NOMO-1 treated with DMSO at 0.1 percent for 48 hours (cell line): ENCODE data around the gene ADAMTS19.
"Not testable (repeated sequence)": the region's sequence is repeated elsewhere in the genome, so short reads cannot be mapped to it uniquely, and the experiment has no call there.

Experiments used
- DNase-seq: peaks from one replicate; lab custom pipeline; 2025; ENCODE audit not compliant: unreplicated experiment; lab: John Stamatoyannopoulos, UW

ADAMTS19 gene

DNA sequence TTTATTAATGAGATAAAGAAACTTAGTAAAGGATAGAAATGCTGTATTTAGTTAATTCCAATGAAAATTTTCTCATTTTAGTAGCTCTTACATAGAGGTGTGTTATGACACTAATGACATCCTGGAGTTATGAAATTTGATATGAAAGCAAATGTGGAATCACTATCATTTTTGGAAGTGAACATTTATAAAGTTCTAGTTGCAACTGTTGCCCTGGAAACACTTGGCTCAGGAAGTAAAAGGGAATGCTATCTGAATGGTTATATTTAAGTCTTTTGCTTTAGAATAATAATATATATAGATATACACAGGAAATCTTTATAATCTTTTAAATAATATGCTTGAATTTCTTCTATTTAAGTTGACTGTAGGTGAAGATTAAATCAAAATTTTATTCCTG is 16.7 kb downstream of the ADAMTS19 start:
- DNase-seq: no peak

DNA sequence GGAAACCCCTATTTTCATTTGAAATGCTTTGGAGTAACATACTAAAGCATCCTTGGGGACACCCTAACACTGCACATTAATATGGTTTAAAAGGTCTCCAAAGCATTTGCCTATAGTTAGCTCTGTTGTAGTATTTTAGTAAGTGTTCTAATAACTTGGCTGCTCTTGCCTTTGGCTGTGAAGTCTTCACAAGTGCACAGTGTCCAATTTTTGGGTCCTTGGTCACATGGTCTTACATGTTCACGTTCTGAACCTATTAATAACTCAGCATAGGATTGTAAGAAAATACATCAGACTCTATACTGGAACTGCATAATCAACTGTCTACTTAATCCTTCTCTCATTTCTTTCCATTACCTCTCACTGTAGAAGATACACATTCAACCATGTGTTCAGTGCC is 17.4 kb downstream of the ADAMTS19 start:
- DNase-seq: no peak

DNA sequence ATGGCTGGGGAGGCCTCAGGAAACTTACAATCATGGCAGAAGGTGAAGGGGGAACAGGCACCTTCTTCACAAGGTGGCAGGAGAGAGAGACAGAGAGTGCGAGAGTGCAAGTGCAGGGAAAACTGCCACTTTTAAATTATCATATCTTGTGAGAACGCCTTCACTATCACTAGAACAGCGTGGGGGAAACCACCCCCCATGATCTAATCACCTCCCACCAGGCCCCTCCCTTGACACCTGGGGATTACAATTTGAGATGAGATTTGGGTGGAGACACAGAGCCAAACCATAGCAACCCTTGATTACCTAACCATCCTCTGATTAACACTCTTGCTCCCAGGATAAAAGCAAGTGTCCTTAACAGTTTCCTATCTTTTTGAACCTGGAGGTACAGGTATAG is 21.1 kb downstream of the ADAMTS19 start:
- DNase-seq: no peak

- no peak for DNase-seq
These were observed 36.3 kb downstream of the ADAMTS19 start for GRCh38 chr5:129496421-129496820.

- DNase-seq: no peak
These were observed 36.9 kb downstream of the ADAMTS19 start for GRCh38 chr5:129496864-129497595.

DNA sequence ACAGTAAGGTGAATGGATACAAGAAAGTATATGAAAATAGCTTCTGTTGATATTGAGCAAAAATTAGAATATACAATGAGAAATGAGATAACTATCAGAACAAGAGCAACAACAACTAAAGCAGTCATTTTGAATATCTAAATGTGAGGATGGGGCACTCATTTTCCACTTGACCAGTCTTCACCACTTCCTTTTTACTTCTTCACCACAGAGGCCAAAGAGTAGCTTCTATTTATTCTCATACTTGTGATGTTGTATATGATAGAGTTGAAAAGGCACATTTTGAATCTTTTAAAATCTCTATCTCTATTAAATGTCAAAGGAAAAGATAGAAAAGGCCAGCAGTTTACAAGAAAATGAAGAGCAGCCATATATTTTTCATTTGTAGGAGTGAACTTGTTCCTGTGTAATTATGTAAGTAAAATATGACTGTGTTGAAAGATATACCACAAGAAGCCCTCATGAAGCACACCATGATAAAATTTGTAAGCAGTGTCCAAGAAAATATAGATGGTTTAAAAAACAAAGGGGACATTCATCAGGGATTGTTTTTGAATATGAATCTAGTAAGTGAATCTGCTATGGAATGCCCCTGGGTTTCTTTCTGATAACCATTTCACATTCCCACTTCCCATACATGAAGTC is 39.2 kb downstream of the ADAMTS19 start:
- no peak for DNase-seq

DNA sequence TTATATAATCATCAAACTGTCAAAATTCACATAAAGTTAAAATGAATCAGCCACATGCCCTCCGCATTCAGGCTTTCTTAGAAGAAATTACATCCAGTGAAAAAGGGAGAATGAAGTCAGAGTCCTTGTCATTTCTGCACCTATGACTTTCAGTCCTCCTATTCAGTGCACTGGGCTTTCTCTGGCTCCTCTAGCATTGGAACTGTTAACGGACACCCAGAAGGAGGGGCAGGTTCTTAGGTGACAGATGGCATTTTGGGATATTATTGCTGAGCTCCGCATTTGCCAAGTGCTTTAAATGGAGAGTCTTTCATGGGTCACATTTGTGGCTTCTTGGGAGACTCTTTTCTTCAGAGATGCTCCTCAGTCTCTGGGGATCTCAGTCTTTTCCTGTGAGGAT is 40.0 kb downstream of the ADAMTS19 start:
- no peak for DNase-seq

- no peak for DNase-seq
These were observed 46.0 kb downstream of the ADAMTS19 start for GRCh38 chr5:129506086-129506485.

DNA sequence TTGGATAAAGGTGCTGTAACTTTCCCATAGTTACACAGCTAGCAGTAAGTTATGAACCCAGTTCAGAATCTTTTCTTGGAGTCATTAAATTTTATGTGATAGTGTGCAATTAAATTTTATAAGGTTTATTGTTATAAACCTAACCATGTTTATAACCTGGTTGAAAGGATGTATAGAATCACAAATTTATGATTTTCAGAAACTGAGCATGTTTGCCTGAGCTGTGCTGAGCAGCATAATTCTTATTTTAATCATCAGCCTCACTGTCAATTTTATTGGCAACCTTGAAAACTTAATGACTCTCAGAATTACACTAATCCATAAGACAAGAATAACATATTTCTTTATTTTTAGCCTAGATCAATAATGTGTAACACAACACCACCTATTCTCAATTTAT is 46.9 kb downstream of the ADAMTS19 start:
- DNase-seq: no peak

- no peak for DNase-seq
These were observed 47.4 kb downstream of the ADAMTS19 start for GRCh38 chr5:129507527-129507926.

GRCh38 chr5:129508606-129509005 is 48.5 kb downstream of the ADAMTS19 start:
- DNase-seq: no peak

GRCh38 chr5:129509363-129509975 is 49.4 kb downstream of the ADAMTS19 start:
- no peak for DNase-seq

GRCh38 chr5:129511291-129511690 is 51.2 kb downstream of the ADAMTS19 start:
- no peak for DNase-seq

DNA sequence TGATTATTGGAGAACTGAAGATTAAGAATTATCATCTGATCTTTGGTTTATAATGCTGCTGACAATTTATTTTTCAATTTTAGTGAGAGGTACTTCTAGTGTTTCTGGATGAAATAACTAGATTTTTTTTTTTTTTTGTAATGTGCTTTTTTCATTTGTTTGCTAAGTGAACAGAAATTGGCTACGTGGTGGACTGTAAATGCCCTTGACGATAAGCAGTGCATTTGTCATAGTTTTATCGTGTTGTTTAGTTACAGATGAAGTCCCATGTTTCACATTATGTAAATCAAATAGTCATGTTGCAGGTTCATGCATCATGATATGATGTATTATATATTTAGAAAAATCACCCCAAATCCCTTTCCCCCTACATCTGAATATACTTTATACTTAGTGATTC is 81.0 kb downstream of the ADAMTS19 start:
- DNase-seq: no peak

DNA sequence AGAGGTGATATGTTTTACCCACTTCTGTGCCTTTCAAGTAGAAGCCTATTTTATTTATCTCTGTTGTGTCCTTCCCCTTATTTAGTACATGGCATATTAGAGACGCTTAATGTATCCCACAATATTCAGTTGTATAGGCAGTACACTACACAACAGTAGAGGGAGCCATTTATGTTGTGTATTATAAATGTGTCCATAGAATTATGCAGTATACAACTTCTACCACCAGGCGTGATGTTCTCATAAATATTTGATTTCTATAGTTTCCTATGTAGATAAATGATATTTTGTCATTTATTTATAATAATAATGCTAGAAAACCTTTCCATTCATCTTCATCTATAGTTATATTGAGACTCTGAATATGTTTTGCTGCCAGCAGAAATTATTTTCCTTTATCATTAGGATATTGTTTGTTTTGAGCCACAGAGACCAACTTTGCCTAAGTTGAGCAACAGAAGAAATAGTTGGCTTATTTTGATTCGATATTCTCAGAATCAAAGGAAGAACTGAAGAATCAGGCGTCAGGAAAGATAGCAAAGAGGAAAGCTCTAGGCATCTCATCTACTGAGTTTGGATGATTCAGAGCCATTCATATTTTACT is 81.7 kb downstream of the ADAMTS19 start:
- no peak for DNase-seq

DNA sequence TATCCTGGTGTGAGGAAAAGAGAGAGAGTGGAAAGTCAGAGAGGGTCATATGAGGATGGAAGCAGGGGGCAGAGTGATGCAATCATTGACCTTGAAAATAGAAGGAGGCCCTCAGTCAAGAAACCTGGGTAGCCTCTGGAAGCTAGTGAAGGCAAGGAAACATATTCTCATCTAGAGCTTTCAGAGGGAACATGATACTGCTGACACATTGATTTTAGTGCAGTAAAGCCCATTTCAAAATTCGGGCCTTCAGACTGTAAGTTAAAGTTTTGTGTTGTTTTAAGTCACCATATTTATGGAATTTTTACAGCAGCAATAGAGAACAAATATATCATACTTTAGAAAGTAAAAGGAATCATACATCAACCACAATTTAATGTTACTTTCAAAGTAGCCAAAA is 87.0 kb downstream of the ADAMTS19 start:
- no peak for DNase-seq

DNA sequence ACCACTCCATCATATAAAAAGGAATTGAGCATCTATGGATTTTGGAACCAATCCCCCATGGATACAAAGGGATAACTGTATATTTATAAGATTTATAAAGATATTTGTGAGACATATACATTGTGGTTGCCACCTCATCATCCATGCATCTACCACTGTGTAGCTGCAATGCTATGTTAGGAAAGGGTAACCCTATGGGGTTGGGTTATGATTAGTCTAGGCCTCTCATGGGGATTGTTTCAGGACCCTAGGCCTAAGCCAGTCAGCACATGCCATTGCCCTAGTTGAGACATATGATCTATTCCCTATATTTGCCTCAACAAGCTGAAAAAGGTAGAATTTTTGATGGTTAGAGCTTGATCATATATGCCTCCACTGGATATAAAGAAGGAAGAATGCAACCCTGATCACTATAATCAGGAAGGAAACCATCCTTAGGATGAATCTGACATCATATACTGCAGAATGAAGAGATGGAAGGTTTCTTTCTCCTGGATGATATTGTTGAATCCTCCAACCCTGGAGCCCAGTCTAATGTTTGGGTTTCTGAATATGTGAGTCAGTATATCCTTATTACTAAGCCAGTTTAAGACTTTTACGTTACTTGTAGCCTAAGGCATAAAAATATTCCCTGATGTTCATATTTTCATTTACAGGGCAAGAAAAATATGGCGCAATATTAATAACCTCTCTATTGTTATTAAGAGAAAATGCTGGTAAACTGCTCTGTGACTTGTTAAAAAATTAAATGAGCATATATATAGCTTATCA is 94.2 kb downstream of the ADAMTS19 start:
- no peak for DNase-seq

GRCh38 chr5:129563585-129563984 is 103.5 kb downstream of the ADAMTS19 start:
- no peak for DNase-seq

DNA sequence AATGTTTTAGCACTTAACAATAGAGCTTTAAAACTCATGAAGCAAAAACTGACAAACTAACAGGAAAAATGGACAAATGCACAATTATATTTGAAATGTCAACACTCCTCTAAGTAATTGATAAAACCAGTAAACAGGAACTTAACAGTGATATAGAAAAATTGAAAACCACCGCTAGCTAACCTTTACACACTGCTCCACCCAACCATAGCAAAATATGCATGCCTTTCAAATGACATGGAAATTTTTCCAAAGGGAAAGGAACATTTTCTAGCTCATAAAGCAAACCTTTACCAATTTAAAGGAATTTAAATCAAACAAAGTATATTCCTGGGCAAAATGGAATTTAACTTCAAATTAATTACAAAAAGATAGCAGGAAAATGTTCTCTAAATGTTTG is 109.2 kb downstream of the ADAMTS19 start:
- no peak for DNase-seq

GRCh38 chr5:129572060-129572459 is 112.0 kb downstream of the ADAMTS19 start:
- DNase-seq: no peak

GRCh38 chr5:129584496-129584895 is 124.4 kb downstream of the ADAMTS19 start:
- not testable (repeated sequence) for DNase-seq
